ELR (cell line): ENCODE measurements around the gene LMLN.
"Not testable (repeated sequence)": the region's sequence is repeated elsewhere in the genome, so short reads cannot be mapped to it uniquely, and the experiment has no call there.

Experiments used
- DNase-seq: peaks from one replicate; pipeline ENCODE4 v3.0.0-alpha.2; 2015; ENCODE audit warnings: low read depth

LMLN gene

GRCh38 chr3:198027045-198027798 lies 67.2 kb downstream of the LMLN start:
- DNase-seq = no peak

- DNase-seq = no peak
Observed at GRCh38 chr3:198027799-198028390, 67.9 kb downstream of the LMLN start.

- peak; percentile 11 for DNase-seq
Observed at GRCh38 chr3:198028718-198029117, 68.7 kb downstream of the LMLN start.

- no peak for DNase-seq
Observed at GRCh38 chr3:198030125-198030524, 70.1 kb downstream of the LMLN start.

- no peak for DNase-seq
Observed at GRCh38 chr3:198030726-198031125, 70.7 kb downstream of the LMLN start.

GRCh38 chr3:198032039-198032936 lies 72.3 kb downstream of the LMLN start:
- DNase-seq = no peak

GRCh38 chr3:198043119-198043518 lies 83.1 kb downstream of the LMLN start:
- no peak for DNase-seq

- DNase-seq = no peak
Observed at GRCh38 chr3:198046120-198046857, 86.3 kb downstream of the LMLN start.

- no peak for DNase-seq
Observed at GRCh38 chr3:198048445-198048844, 88.4 kb downstream of the LMLN start.

- DNase-seq = no peak
Observed at GRCh38 chr3:198051836-198052235, 91.8 kb downstream of the LMLN start.

GRCh38 chr3:198053462-198053861 lies 93.4 kb downstream of the LMLN start:
- DNase-seq = not testable (repeated sequence)

GRCh38 chr3:198061119-198062067 lies 101.4 kb downstream of the LMLN start:
- DNase-seq = no peak

- DNase-seq = no peak
Observed at GRCh38 chr3:198062068-198062465, 102.0 kb downstream of the LMLN start.

- DNase-seq = no peak
Observed at GRCh38 chr3:198064420-198064819, 104.4 kb downstream of the LMLN start.

GRCh38 chr3:198065897-198066296 lies 105.9 kb downstream of the LMLN start:
- no peak for DNase-seq

- no peak for DNase-seq
Observed at GRCh38 chr3:198067416-198067815, 107.4 kb downstream of the LMLN start.

- DNase-seq = no peak
Observed at GRCh38 chr3:198070871-198071270, 110.9 kb downstream of the LMLN start.

GRCh38 chr3:198071602-198072287 lies 111.7 kb downstream of the LMLN start:
- DNase-seq = peak; percentile 92

- no peak for DNase-seq
Observed at GRCh38 chr3:198076722-198077308, 116.8 kb downstream of the LMLN start.
